A549 (cell line): ENCODE results near the gene RTN4RL1. TPM values are rescaled to one million over a fixed set of nuclear protein-coding genes. Genes with fewer than 3 reads are reported as not detected.

Source experiments
- ATAC-seq, 2 experiments: fragments of 200-7000 bp in 1 of 2; fragments of >200 bp in 1 of 2; cut with Nextera tagmentation in 1 of 2; cut with Tn5 transposase in 1 of 2; 3 replicates each; pipeline versions ENCODE4 v1.8.0 to v1.9.1; 2018 to 2020; ENCODE audit warnings: mild to moderate bottlenecking in 1 of 2, moderate library complexity in 1 of 2
- CTCF ChIA-PET: fragments of 300-600 bp; sonication (Branson Sonifier 250); formaldehyde crosslinking; extraction: SDS; loops from one replicate; lab custom pipeline; 2021; ENCODE audit warnings: antibody characterized with exemption, inconsistent platforms; lab: Yijun Ruan, JAX
- POLR2A ChIA-PET: fragments of 350-600 bp; formaldehyde crosslinking; extraction: SDS; loops from one replicate; lab custom pipeline; 2021; ENCODE audit warnings: antibody characterized with exemption, inconsistent platforms; lab: Yijun Ruan, JAX
- DNase-seq, 2 experiments: peaks; one replicate each; pipeline versions ENCODE4 v3.0.0 to v3.0.0-alpha.2; 2011 to 2016; ENCODE audit warnings: low read depth in 1 of 2, low spot score in 1 of 2
- FAIRE-seq: peaks from 2 replicates; lab custom pipeline; 2011; peaks lifted over from hg19 to GRCh38; lab: Jason Lieb, UNC
- H3K27ac ChIP-seq, 2 experiments: fragments of >200 bp; sonication (Bioruptor Twin); formaldehyde crosslinking; 3 replicates each; pipeline ENCODE4 v1.5.1; 2016 to 2017
- H3K4me1 ChIP-seq: fragments of >200 bp; sonication (Bioruptor Twin); formaldehyde crosslinking; 3 replicates; pipeline ENCODE4 v1.6.1; 2016
- H3K4me2 ChIP-seq: fragments of >200 bp; sonication (Bioruptor Twin); formaldehyde crosslinking; 3 replicates; pipeline ENCODE4 v1.6.1; 2016
- H3K4me3 ChIP-seq: fragments of >200 bp; sonication (Bioruptor Twin); formaldehyde crosslinking; 3 replicates; pipeline ENCODE4 v1.5.1; 2016
- H3K9me3 ChIP-seq: fragments of >200 bp; sonication (Bioruptor Twin); formaldehyde crosslinking; 3 replicates; pipeline ENCODE4 v1.6.1; 2016
- CBX2 ChIP-seq: fragments of 200-600 bp; sonication (generic); IDR thresholded peaks from 2 replicates; pipeline ENCODE4 v1.6.1; 2016; ENCODE audit warnings: low read depth, mild to moderate bottlenecking, borderline replicate concordance
- CHD2 ChIP-seq: fragments of 150-350 bp; IDR thresholded peaks from 2 replicates; pipeline ENCODE4 v1.6.1; 2014; ENCODE audit warnings: low read length; ENCODE audit not compliant: partially characterized antibody
- CTCF ChIP-seq: fragments of >200 bp; sonication (Bioruptor Twin); formaldehyde crosslinking; IDR thresholded peaks from 3 replicates; pipeline ENCODE4 v1.5.1; 2016
- E2F6 ChIP-seq: IDR thresholded peaks from 2 replicates; pipeline ENCODE4 v1.6.1; 2012; ENCODE audit warnings: low read depth, borderline replicate concordance
- EP300 ChIP-seq, 2 experiments: fragments of >200 bp; sonication (Bioruptor Twin); formaldehyde crosslinking; IDR thresholded peaks; 2 replicates in 1 of 2; 3 replicates in 1 of 2; pipeline ENCODE4 v1.6.1; 2016 to 2017
- FOXS1 ChIP-seq: fragments of 250-450 bp; sonication (Bioruptor Pico); IDR thresholded peaks from 2 replicates; pipeline ENCODE4 v1.5.0; 2020; ENCODE audit warnings: mild to moderate bottlenecking, moderate library complexity
- GATA3 ChIP-seq: IDR thresholded peaks from 2 replicates; pipeline ENCODE4 v1.6.1; 2012; ENCODE audit warnings: borderline replicate concordance
- HDAC2 ChIP-seq: fragments of 200-600 bp; sonication (generic); IDR thresholded peaks from 2 replicates; pipeline ENCODE4 v1.6.1; 2016
- HES2 ChIP-seq: fragments of >200 bp; sonication (Bioruptor Twin); formaldehyde crosslinking; IDR thresholded peaks from 2 replicates; pipeline ENCODE4 v1.6.1; 2016
- HEYL ChIP-seq: fragments of 250-450 bp; sonication (Bioruptor Pico); IDR thresholded peaks from 2 replicates; pipeline ENCODE4 v1.8.0; 2021; ENCODE audit warnings: mild to moderate bottlenecking, moderate library complexity
- HOXB13 ChIP-seq: fragments of 250-450 bp; sonication (Bioruptor Pico); IDR thresholded peaks from 2 replicates; pipeline ENCODE4 v1.5.0; 2020; ENCODE audit warnings: low read depth, mild to moderate bottlenecking, moderate library complexity
- KDM1A ChIP-seq: fragments of 200-600 bp; sonication (generic); IDR thresholded peaks from 2 replicates; pipeline ENCODE4 v1.6.1; 2016; ENCODE audit warnings: low read depth, mild to moderate bottlenecking
- KDM5A ChIP-seq: fragments of 200-600 bp; sonication (generic); IDR thresholded peaks from 2 replicates; pipeline ENCODE4 v1.6.1; 2016; ENCODE audit warnings: antibody characterized with exemption, mild to moderate bottlenecking
- PHF8 ChIP-seq: fragments of 200-600 bp; sonication (generic); IDR thresholded peaks from 2 replicates; pipeline ENCODE4 v1.6.1; 2016; ENCODE audit warnings: low read depth, mild to moderate bottlenecking, antibody characterized with exemption, moderate library complexity, borderline replicate concordance
- RAD21 ChIP-seq, 2 experiments: fragments of >200 bp in 1 of 2; sonication (Bioruptor Twin) in 1 of 2; formaldehyde crosslinking in 1 of 2; IDR thresholded peaks in 1 of 2; conservative IDR thresholded peaks in 1 of 2; 2 replicates in 1 of 2; 3 replicates in 1 of 2; pipeline ENCODE4 v1.6.1; 2012 to 2018; ENCODE audit warnings: inconsistent platforms in 1 of 2
- RARB ChIP-seq: fragments of 250-450 bp; sonication (Bioruptor Pico); IDR thresholded peaks from 2 replicates; pipeline ENCODE4 v1.8.0; 2021; ENCODE audit warnings: mild to moderate bottlenecking, moderate library complexity
- REST ChIP-seq: fragments of 200-600 bp; sonication (generic); IDR thresholded peaks from 2 replicates; pipeline ENCODE4 v1.6.1; 2016; ENCODE audit warnings: antibody characterized with exemption, mild to moderate bottlenecking, moderate library complexity
- RFX5 ChIP-seq: fragments of 450-650 bp; IDR thresholded peaks from 2 replicates; pipeline ENCODE4 v1.7.1; 2014; ENCODE audit warnings: antibody characterized with exemption, mild to moderate bottlenecking, moderate library complexity
- RNF2 ChIP-seq: fragments of 200-600 bp; sonication (generic); IDR thresholded peaks from 2 replicates; pipeline ENCODE4 v1.6.1; 2016; ENCODE audit warnings: low read depth, mild to moderate bottlenecking, antibody characterized with exemption, moderate library complexity, borderline replicate concordance
- SMC3 ChIP-seq: fragments of >200 bp; sonication (Bioruptor Twin); formaldehyde crosslinking; IDR thresholded peaks from 3 replicates; pipeline ENCODE4 v1.6.1; 2018; ENCODE audit warnings: inconsistent platforms
- TFCP2L1 ChIP-seq: fragments of 250-450 bp; sonication (Bioruptor Pico); IDR thresholded peaks from 2 replicates; pipeline ENCODE4 v1.5.0; 2021; ENCODE audit warnings: mild to moderate bottlenecking
- USF2 ChIP-seq: fragments of 450-650 bp; IDR thresholded peaks from 2 replicates; pipeline ENCODE4 v1.6.1; 2014; ENCODE audit warnings: antibody characterized with exemption
- WGBS: methylation state at CpG from one replicate; pipeline ENCODE4 v1.1.6; 2017; ENCODE audit errors: missing lambda C conversion rate; 5-methylcytosine and 5-hydroxymethylcytosine counted together
- polyA plus RNA-seq, 4 experiments: library from polyadenylated mRNA; depleted of rRNA in 3 of 4; stranded (reverse); fragments of >200 nt; fragmentation: RNase III in 1 of 4; extraction: RNeasy Plus Mini Kit Qiagen cat#74134 plus additional on column Dnase treatment in 1 of 4; gene quantifications; 2 replicates in 3 of 4; 3 replicates in 1 of 4; pipeline ENCODE4 v1.2.3, GENCODE V29; 2011 to 2017
- TF ChIP-seq, protein P1 (sequence below): fragments of >200 bp; sonication (Bioruptor Twin); formaldehyde crosslinking; IDR thresholded peaks from 3 replicates; pipeline ENCODE4 v1.6.1; 2016
- TF ChIP-seq, protein P2 (sequence below): IDR thresholded peaks from 2 replicates; pipeline ENCODE4 v1.6.1; 2012
- TF ChIP-seq, protein P3 (sequence below): fragments of 250-450 bp; sonication (Bioruptor Pico); IDR thresholded peaks from 2 replicates; pipeline ENCODE4 v1.5.0; 2020; ENCODE audit warnings: low read depth, mild to moderate bottlenecking, moderate library complexity
- TF ChIP-seq, protein P4 (sequence below): fragments of 250-450 bp; sonication (Bioruptor Pico); IDR thresholded peaks from 2 replicates; pipeline ENCODE4 v1.5.0; 2021; ENCODE audit warnings: mild to moderate bottlenecking, moderate library complexity, borderline replicate concordance

The RTN4RL1 gene
- polyA plus RNA-seq, 2 of the 4 experiments (the other 2 are of a cell fraction): 0.39 to 1.5 TPM

GRCh38 chr17:2025622-2026309 lies 632 bp upstream of the RTN4RL1 start:
- ATAC-seq (peak; percentile 50 to 68), DNase-seq (peak; percentile 84 to 97), FAIRE-seq (no peak)
- Histone ChIP-seq H3K9me3 (no peaks in the 10 kb centered on the region), H3K4me2 (peak overlapping the region; percentile 96), H3K4me3 (peak overlapping the region; percentile 43), H3K27ac (peak overlapping the region; percentile 25 to 78; a peak in 5 of 6 replicates), H3K4me1 (peaks cover 15% of the 10 kb centered on the region)
- ChIA-PET CTCF (interaction anchor here (0.6 to 17.0 kb wide), 58 partner anchors 8 to 767 kb away, joined by 3 to 420 read pairs (median 6); partner anchors contain the start of genes OVCA2, RILP, RPA1 and TRARG1), POLR2A (interaction anchor here (0.6 to 3.3 kb wide), 4 partner anchors 27 to 1319 kb away, joined by 3 to 23 read pairs (median 10); no protein-coding TSS in a partner anchor)
- 2% methylated on average over 37 of the region's 55 CpGs for WGBS
- TF ChIP-seq CHD2 (no peak), KDM1A (no peak), HES2 (no peak), CBX2 (no peak), E2F6 (no peak), HOXB13 (CRISPR knock-in tag) (no peak), RARB (CRISPR knock-in tag) (no peak), EP300 (IDR thresholded peaks at IDR 0.05) (no peak), RNF2 (peak; percentile 70; the same call in 1 of the 2 replicates), RFX5 (no peak), KDM5A (no peak), PHF8 (no peak), RAD21 (conservative IDR thresholded peaks at IDR 0.05 in 1 of 2, IDR thresholded peaks at IDR 0.05 in 1 of 2) (peak; percentile 94), REST (no peak), HEYL (CRISPR knock-in tag) (no peak), SMC3 (peak; percentile 97), FOXS1 (CRISPR knock-in tag) (no peak), CTCF (peak; percentile 90), GATA3 (no peak), HDAC2 (no peak), USF2 (no peak), TFCP2L1 (CRISPR knock-in tag) (no peak)
- TF ChIP-seq, protein P1, sequence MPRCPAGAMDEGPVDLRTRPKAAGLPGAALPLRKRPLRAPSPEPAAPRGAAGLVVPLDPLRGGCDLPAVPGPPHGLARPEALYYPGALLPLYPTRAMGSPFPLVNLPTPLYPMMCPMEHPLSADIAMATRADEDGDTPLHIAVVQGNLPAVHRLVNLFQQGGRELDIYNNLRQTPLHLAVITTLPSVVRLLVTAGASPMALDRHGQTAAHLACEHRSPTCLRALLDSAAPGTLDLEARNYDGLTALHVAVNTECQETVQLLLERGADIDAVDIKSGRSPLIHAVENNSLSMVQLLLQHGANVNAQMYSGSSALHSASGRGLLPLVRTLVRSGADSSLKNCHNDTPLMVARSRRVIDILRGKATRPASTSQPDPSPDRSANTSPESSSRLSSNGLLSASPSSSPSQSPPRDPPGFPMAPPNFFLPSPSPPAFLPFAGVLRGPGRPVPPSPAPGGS: no peak
- TF ChIP-seq, protein P2, sequence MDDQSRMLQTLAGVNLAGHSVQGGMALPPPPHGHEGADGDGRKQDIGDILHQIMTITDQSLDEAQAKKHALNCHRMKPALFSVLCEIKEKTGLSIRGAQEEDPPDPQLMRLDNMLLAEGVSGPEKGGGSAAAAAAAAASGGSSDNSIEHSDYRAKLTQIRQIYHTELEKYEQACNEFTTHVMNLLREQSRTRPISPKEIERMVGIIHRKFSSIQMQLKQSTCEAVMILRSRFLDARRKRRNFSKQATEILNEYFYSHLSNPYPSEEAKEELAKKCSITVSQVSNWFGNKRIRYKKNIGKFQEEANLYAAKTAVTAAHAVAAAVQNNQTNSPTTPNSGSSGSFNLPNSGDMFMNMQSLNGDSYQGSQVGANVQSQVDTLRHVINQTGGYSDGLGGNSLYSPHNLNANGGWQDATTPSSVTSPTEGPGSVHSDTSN: no peak
- TF ChIP-seq, protein P3, sequence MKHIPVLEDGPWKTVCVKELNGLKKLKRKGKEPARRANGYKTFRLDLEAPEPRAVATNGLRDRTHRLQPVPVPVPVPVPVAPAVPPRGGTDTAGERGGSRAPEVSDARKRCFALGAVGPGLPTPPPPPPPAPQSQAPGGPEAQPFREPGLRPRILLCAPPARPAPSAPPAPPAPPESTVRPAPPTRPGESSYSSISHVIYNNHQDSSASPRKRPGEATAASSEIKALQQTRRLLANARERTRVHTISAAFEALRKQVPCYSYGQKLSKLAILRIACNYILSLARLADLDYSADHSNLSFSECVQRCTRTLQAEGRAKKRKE: no peak
- TF ChIP-seq, protein P4, sequence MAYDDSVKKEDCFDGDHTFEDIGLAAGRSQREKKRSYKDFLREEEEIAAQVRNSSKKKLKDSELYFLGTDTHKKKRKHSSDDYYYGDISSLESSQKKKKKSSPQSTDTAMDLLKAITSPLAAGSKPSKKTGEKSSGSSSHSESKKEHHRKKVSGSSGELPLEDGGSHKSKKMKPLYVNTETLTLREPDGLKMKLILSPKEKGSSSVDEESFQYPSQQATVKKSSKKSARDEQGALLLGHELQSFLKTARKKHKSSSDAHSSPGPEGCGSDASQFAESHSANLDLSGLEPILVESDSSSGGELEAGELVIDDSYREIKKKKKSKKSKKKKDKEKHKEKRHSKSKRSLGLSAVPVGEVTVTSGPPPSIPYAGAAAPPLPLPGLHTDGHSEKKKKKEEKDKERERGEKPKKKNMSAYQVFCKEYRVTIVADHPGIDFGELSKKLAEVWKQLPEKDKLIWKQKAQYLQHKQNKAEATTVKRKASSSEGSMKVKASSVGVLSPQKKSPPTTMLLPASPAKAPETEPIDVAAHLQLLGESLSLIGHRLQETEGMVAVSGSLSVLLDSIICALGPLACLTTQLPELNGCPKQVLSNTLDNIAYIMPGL: no peak
